ENCODE results near the gene LAMB1.

- TF ChIP-seq CTCF (IDR thresholded peaks at IDR 0.05; ENCODE audit: low read depth, low read length) (no peak), EZH2phosphoT487 (IDR thresholded peaks at IDR 0.05; ENCODE audit: low read depth) (no peak)
Observed at GRCh38 chr7:108018668-108019067, 15.7 kb upstream of the LAMB1 start.

Data from OCI-LY3 (cell line).